Tibial nerve (tissue), 4 donors: ENCODE data around the gene OSM. TPM values are rescaled to one million over a fixed set of nuclear protein-coding genes. Genes with fewer than 3 reads are reported as not detected.

ENCODE experiments used
- DNase-seq, 2 donors: peaks; one replicate each; pipeline ENCODE4 v3.0.0-alpha.2; 2019; ENCODE audit warnings: low spot score in 2 of 2
- H3K27ac ChIP-seq, 4 donors: fragments of 200-600 bp; sonication (generic) in 3 of 4; one replicate each; pipeline ENCODE4 v1.5.1; 2017 to 2019; ENCODE audit warnings: mild to moderate bottlenecking in 1 of 4
- H3K27me3 ChIP-seq, 2 donors: fragments of 200-600 bp; sonication (generic) in 1 of 2; one replicate each; pipeline versions ENCODE4 v1.5.1 to v1.6.0; 2017 to 2019
- H3K36me3 ChIP-seq, 3 donors: fragments of 200-600 bp; sonication (generic); one replicate each; pipeline ENCODE4 v1.5.1; 2018 to 2019
- H3K4me1 ChIP-seq, 4 donors: fragments of 200-600 bp; sonication (generic) in 3 of 4; one replicate each; pipeline ENCODE4 v1.5.1; 2017 to 2019
- H3K4me3 ChIP-seq, 4 donors: fragments of 200-600 bp; sonication (generic) in 3 of 4; one replicate each; pipeline ENCODE4 v1.5.1; 2017 to 2019; ENCODE audit warnings: mild to moderate bottlenecking in 1 of 4, moderate library complexity in 1 of 4
- H3K9me3 ChIP-seq, 4 donors: fragments of 200-600 bp; sonication (generic) in 3 of 4; one replicate each; pipeline ENCODE4 v1.5.1; 2017 to 2019
- CTCF ChIP-seq, 5 experiments: fragments of 200-600 bp in 3 of 5; fragments of 450-650 bp in 2 of 5; sonication (generic) in 3 of 5; IDR thresholded peaks; one replicate each; pipeline ENCODE4 v1.5.1; 2016 to 2019; ENCODE audit warnings: antibody characterized with exemption in 5 of 5, mild to moderate bottlenecking in 3 of 5, moderate library complexity in 2 of 5
- EP300 ChIP-seq, 2 donors: sonication (generic); formaldehyde crosslinking; IDR thresholded peaks; one replicate each; pipeline ENCODE4 v1.6.1; 2017; ENCODE audit warnings: antibody characterized with exemption in 2 of 2, mild to moderate bottlenecking in 1 of 2
- POLR2A ChIP-seq, 2 donors: fragments of 450-650 bp; IDR thresholded peaks; one replicate each; pipeline ENCODE4 v1.6.1; 2017; ENCODE audit warnings: antibody characterized with exemption in 2 of 2, mild to moderate bottlenecking in 2 of 2, moderate library complexity in 2 of 2
- WGBS, 2 donors: methylation state at CpG; one replicate each; pipeline ENCODE4 v1.1.5; 2018; 5-methylcytosine and 5-hydroxymethylcytosine counted together
- total RNA-seq, 4 donors: library from RNA; depleted of rRNA; stranded (reverse); fragments of >200 nt; gene quantifications; one replicate each; pipeline ENCODE4 v1.1.0, GENCODE V29; 2016

Gene OSM
- total RNA-seq, 4 donors from 2014 or later: 1.4 to 19.7 (median 4.2) TPM

GRCh38 chr22:30240541-30241417 lies 25.9 kb downstream of the OSM start:
- 75 to 77% methylated on average over 20 to 24 of the region's 24 CpGs for WGBS, 2 donors

GRCh38 chr22:30239488-30240405 lies 26.9 kb downstream of the OSM start:
- H3K27ac ChIP-seq: no peak overlapping the region
- no peaks in the 10 kb centered on the region for H3K36me3 ChIP-seq
- peaks cover 0 to 25% (median 7%) of the 10 kb centered on the region in 4 donors for H3K4me1 ChIP-seq
- H3K9me3 ChIP-seq: no peaks in the 10 kb centered on the region
- no peaks in the 10 kb centered on the region for H3K27me3 ChIP-seq
- no peak overlapping the region for H3K4me3 ChIP-seq
- TF ChIP-seq EP300 (IDR thresholded peaks at IDR 0.05) (no peak), POLR2A (IDR thresholded peaks at IDR 0.05) (no peak), CTCF (IDR thresholded peaks at IDR 0.05) (no peak)
- DNase-seq: no peak
- 88 to 91% methylated on average over 17 of the region's 17 CpGs for WGBS, 2 donors

More at GRCh38 chr22:30240541-30241417, 25.9 kb downstream of the OSM start:
- DNase-seq: no peak
- H3K36me3 ChIP-seq: no peaks in the 10 kb centered on the region
- peaks cover 0 to 4% of the 10 kb centered on the region in 2 donors for H3K27me3 ChIP-seq
- no peak overlapping the region for H3K27ac ChIP-seq
- H3K4me3 ChIP-seq: no peak overlapping the region
- no peak for TF ChIP-seq POLR2A (IDR thresholded peaks at IDR 0.05)
- TF ChIP-seq CTCF (IDR thresholded peaks at IDR 0.05): no peak
- no peak for TF ChIP-seq EP300 (IDR thresholded peaks at IDR 0.05)
- H3K4me1 ChIP-seq: peaks cover 0 to 19% (median 5%) of the 10 kb centered on the region in 4 donors
- no peaks in the 10 kb centered on the region for H3K9me3 ChIP-seq

- no peaks in the 10 kb centered on the region for H3K36me3 ChIP-seq
- no peak for DNase-seq
- TF ChIP-seq EP300 (IDR thresholded peaks at IDR 0.05): no peak
- TF ChIP-seq CTCF (IDR thresholded peaks at IDR 0.05): no peak
- TF ChIP-seq POLR2A (IDR thresholded peaks at IDR 0.05): no peak
- no peak overlapping the region for H3K4me3 ChIP-seq
- H3K27me3 ChIP-seq: no peaks in the 10 kb centered on the region
- peaks cover 0 to 27% (median 7%) of the 10 kb centered on the region in 4 donors for H3K4me1 ChIP-seq
- H3K9me3 ChIP-seq: no peaks in the 10 kb centered on the region
- no peak overlapping the region for H3K27ac ChIP-seq
- 74 to 75% methylated on average over 24 to 27 of the region's 27 CpGs for WGBS, 2 donors
Measured at GRCh38 chr22:30238661-30239487, 27.8 kb downstream of the OSM start.

- Histone ChIP-seq H3K4me1 (peaks cover 0 to 27% (median 7%) of the 10 kb centered on the region in 4 donors), H3K27ac (no peak overlapping the region), H3K9me3 (no peaks in the 10 kb centered on the region), H3K4me3 (no peak overlapping the region), H3K27me3 (no peaks in the 10 kb centered on the region), H3K36me3 (no peaks in the 10 kb centered on the region)
- WGBS, 2 donors: 81 to 90% methylated on average over 9 of the region's 9 CpGs
- TF ChIP-seq POLR2A (IDR thresholded peaks at IDR 0.05) (no peak), CTCF (IDR thresholded peaks at IDR 0.05) (no peak), EP300 (IDR thresholded peaks at IDR 0.05) (no peak)
- DNase-seq: no peak
Measured at GRCh38 chr22:30238136-30238535, 28.5 kb downstream of the OSM start.
